Caco-2 (cell line): ENCODE results near the gene TSR2. TPM values are rescaled to one million over a fixed set of nuclear protein-coding genes. Genes with fewer than 3 reads are reported as not detected.

Source experiments
- BruUV-seq: library from RNA; stranded (reverse); fragments of 400-500 nt; replicated peaks from 2 replicates; lab custom pipeline; 2021; lab: Mats Ljungman, UMichigan
- CTCF ChIA-PET: fragments of 300-600 bp; sonication (Branson Sonifier 250); formaldehyde crosslinking; loops from one replicate; lab custom pipeline; 2022; ENCODE audit warnings: antibody characterized with exemption; lab: Charles Lee
- POLR2A ChIA-PET: fragments of 300-600 bp; sonication (Branson Sonifier 250); formaldehyde crosslinking; loops from one replicate; lab custom pipeline; 2022; ENCODE audit warnings: antibody characterized with exemption; lab: Charles Lee
- DNase-seq, 2 experiments: peaks; one replicate each; pipeline versions ENCODE4 v3.0.0 to v3.0.0-alpha.2; 2020 to 2022
- H3K27me3 ChIP-seq: replicated peaks from 2 replicates; pipeline ENCODE4 v1.6.0; 2011; ENCODE audit warnings: low read length; ENCODE audit not compliant: control insufficient read depth, insufficient read depth
- H3K36me3 ChIP-seq: 2 replicates; pipeline ENCODE4 v1.5.1; 2011; ENCODE audit warnings: low read length; ENCODE audit not compliant: control insufficient read depth, insufficient read depth
- H3K4me1 ChIP-seq: fragments of 250-450 bp; sonication (Bioruptor Pico); 2 replicates; pipeline ENCODE4 v1.5.1; 2020; ENCODE audit warnings: mild to moderate bottlenecking
- H3K4me3 ChIP-seq: 2 replicates; pipeline ENCODE4 v1.5.1; 2011; ENCODE audit warnings: low read depth, mild to moderate bottlenecking, control low read depth, low read length
- H3K9me3 ChIP-seq: fragments of 250-450 bp; sonication (Bioruptor Pico); 2 replicates; pipeline ENCODE4 v1.5.1; 2020; ENCODE audit warnings: mild to moderate bottlenecking, moderate library complexity
- H3K27ac Mint-ChIP-seq: one replicate; pipeline ENCODE4 v1.8.0; 2022; ENCODE audit warnings: mixed read lengths; ENCODE audit not compliant: unreplicated experiment
- H3K27me3 Mint-ChIP-seq: one replicate; pipeline ENCODE4 v1.8.0; 2022; ENCODE audit warnings: mixed read lengths; ENCODE audit not compliant: insufficient read depth, unreplicated experiment
- H3K36me3 Mint-ChIP-seq: one replicate; pipeline ENCODE4 v1.8.0; 2022; ENCODE audit warnings: mild to moderate bottlenecking, mixed read lengths; ENCODE audit not compliant: insufficient read depth, unreplicated experiment
- H3K4me1 Mint-ChIP-seq: one replicate; pipeline ENCODE4 v1.8.0; 2022; ENCODE audit warnings: low read depth, mixed read lengths; ENCODE audit not compliant: unreplicated experiment
- H3K4me3 Mint-ChIP-seq: one replicate; pipeline ENCODE4 v1.8.0; 2022; ENCODE audit warnings: mild to moderate bottlenecking, moderate library complexity, mixed read lengths; ENCODE audit not compliant: unreplicated experiment
- H3K9me3 Mint-ChIP-seq: one replicate; pipeline ENCODE4 v1.8.0; 2022; ENCODE audit warnings: mixed read lengths; ENCODE audit not compliant: unreplicated experiment
- intact Hi-C: fragments of 100-400 bp; cut with micrococcal nuclease; formaldehyde crosslinking; loops from one replicate; pipeline ENCODE4 v1.10.0; 2022; ENCODE audit not compliant: unreplicated experiment
- total RNA-seq: library from RNA; stranded (reverse); gene quantifications from 2 replicates; pipeline ENCODE4 v1.2.3, GENCODE V29; 2022
- TF ChIP-seq, protein P1 (sequence below), 2 experiments: fragments of 200-600 bp in 1 of 2; IDR thresholded peaks; 1 replicate in 1 of 2; 2 replicates in 1 of 2; pipeline versions ENCODE4 v1.5.1 to v1.8.0; 2011 to 2022; ENCODE audit warnings: antibody characterized with exemption in 1 of 2, control low read depth in 1 of 2, inconsistent platforms in 1 of 2, low read depth in 1 of 2, low read length in 1 of 2, mild to moderate bottlenecking in 1 of 2, moderate library complexity in 1 of 2; ENCODE audit not compliant: insufficient read depth in 1 of 2, severe bottlenecking in 1 of 2, unreplicated experiment in 1 of 2

Gene TSR2
- total RNA-seq, 1 experiment from 2014 or later, result 45.7 TPM

DNA sequence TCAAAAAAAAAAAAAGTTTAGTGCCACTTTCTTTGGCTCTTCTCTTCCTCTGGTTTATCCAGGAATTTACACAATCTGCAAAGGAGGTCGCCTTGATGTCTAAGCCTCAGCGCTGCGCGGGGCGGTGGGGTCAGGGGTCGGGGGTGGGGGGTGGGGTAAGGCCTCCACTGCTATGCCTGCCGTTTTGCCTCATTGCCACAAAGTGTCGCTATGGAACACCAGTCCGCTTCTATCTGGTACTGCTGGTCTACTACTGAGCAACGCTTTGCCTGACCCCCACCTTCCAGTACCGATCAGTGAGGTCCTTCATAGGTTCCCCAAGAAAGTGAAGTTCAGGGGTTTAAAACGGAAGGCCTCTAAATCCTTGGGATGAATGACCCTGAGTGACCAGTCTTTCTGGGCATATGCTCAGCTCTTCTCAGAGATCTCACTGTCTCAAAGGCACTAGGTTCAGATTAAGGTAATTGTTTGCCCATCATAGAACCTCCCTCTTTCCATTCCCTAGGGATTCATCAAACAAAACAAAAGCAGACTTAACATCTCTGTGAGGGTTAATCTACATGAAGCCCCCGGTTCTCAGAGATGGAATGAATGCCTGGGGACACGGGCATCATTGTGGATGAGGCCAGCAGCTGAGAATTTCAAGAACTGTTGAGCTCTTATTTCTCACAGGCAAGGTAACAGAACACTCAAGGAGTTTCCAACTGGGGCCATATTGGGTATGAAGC lies 16.9 kb upstream of the TSR2 start:
- CTCF ChIA-PET, result no interaction called here
- Histone ChIP-seq H3K4me3 (no peak overlapping the region), H3K27me3 (no peaks in the 10 kb centered on the region), H3K9me3 (no peaks in the 10 kb centered on the region), H3K36me3 (no peaks in the 10 kb centered on the region), H3K4me1 (no peaks in the 10 kb centered on the region)
- intact Hi-C loops, result no loop called here
- Mint-ChIP-seq H3K9me3 (no peaks in the 10 kb centered on the region), H3K4me3 (no peak overlapping the region), H3K36me3 (no peaks in the 10 kb centered on the region), H3K27me3 (peaks cover 3% of the 10 kb centered on the region), H3K4me1 (no peaks in the 10 kb centered on the region), H3K27ac (no peak overlapping the region)
- no peak for DNase-seq
- no TSS peak for BruUV-seq
- TF ChIP-seq, protein P1, sequence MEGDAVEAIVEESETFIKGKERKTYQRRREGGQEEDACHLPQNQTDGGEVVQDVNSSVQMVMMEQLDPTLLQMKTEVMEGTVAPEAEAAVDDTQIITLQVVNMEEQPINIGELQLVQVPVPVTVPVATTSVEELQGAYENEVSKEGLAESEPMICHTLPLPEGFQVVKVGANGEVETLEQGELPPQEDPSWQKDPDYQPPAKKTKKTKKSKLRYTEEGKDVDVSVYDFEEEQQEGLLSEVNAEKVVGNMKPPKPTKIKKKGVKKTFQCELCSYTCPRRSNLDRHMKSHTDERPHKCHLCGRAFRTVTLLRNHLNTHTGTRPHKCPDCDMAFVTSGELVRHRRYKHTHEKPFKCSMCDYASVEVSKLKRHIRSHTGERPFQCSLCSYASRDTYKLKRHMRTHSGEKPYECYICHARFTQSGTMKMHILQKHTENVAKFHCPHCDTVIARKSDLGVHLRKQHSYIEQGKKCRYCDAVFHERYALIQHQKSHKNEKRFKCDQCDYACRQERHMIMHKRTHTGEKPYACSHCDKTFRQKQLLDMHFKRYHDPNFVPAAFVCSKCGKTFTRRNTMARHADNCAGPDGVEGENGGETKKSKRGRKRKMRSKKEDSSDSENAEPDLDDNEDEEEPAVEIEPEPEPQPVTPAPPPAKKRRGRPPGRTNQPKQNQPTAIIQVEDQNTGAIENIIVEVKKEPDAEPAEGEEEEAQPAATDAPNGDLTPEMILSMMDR (IDR thresholded peaks at IDR 0.05; ENCODE audit: insufficient read depth in 1 of 2, low read depth in 1 of 2, low read length in 1 of 2, severe bottlenecking in 1 of 2, unreplicated experiment in 1 of 2), result no peak
- POLR2A ChIA-PET, result no interaction called here

DNA sequence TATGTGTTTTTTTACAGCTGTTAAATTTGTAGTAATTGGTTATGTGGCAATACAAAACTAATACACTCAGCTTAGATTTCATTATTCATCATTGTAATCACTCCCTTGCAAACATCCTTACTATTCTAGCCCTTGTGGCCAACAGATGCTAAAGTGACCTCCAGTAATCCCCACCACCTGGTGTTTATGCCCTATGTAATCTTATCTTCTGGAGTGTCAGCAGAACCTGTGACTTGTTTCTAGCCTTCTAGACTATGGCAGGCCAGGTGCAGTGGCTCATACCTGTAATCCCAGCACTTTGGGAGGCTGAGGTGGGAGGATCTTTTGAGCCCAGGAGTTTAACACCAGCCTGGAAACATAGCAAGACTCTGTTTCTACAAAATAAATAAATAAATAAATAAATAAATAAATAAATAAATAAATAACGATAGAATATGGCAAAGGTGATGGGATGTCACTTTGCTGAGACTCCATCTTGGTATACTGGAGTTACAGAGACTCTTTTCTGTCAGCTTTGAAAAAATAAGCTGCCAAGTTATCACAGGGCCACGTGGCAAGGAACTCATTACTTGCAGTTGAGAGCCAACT lies 12.3 kb upstream of the TSR2 start:
- CTCF ChIA-PET, result no interaction called here
- no TSS peak for BruUV-seq
- no peaks in the 10 kb centered on the region for H3K4me1 ChIP-seq
- no peaks in the 10 kb centered on the region for H3K9me3 ChIP-seq
- no peaks in the 10 kb centered on the region for H3K27me3 ChIP-seq
- no peak for DNase-seq
- no peak overlapping the region for H3K4me3 ChIP-seq
- Mint-ChIP-seq H3K4me1 (no peaks in the 10 kb centered on the region), H3K27ac (no peak overlapping the region), H3K27me3 (peaks cover 8% of the 10 kb centered on the region), H3K4me3 (no peak overlapping the region), H3K9me3 (peaks cover 10% of the 10 kb centered on the region), H3K36me3 (no peaks in the 10 kb centered on the region)
- no peaks in the 10 kb centered on the region for H3K36me3 ChIP-seq
- TF ChIP-seq, protein P1 (IDR thresholded peaks at IDR 0.05; ENCODE audit: insufficient read depth in 1 of 2, low read depth in 1 of 2, low read length in 1 of 2, severe bottlenecking in 1 of 2, unreplicated experiment in 1 of 2), result no peak
- intact Hi-C loops, result no loop called here
- POLR2A ChIA-PET, result no interaction called here

DNA sequence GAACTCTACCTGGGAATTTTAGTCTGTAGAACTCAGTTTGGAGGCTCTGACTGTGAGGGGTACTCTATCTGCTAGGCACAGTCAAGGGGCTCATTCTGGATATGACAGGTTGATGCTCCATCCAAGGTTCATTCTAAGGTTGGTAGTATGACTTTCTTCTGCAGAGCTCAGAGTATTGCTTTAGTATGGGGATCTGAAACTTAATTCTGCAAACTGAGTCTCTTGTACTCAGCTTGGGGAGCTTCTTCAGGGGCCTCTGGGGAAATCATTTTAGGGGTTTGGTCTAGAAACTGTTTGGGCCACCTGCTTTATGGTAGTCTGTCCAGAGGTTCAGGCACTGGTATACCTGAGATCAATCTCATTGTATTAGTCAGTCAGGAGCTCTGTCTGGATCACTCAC lies 9.7 kb upstream of the TSR2 start:
- no peaks in the 10 kb centered on the region for H3K36me3 ChIP-seq
- H3K9me3 ChIP-seq, result no peaks in the 10 kb centered on the region
- Mint-ChIP-seq H3K9me3 (peaks cover 10% of the 10 kb centered on the region), H3K4me3 (no peak overlapping the region), H3K27me3 (peaks cover 8% of the 10 kb centered on the region), H3K4me1 (no peaks in the 10 kb centered on the region), H3K27ac (no peak overlapping the region), H3K36me3 (no peaks in the 10 kb centered on the region)
- intact Hi-C loops, result no loop called here
- BruUV-seq, result no TSS peak
- H3K27me3 ChIP-seq, result no peaks in the 10 kb centered on the region
- ChIA-PET CTCF (no interaction called here), POLR2A (no interaction called here)
- no peak overlapping the region for H3K4me3 ChIP-seq
- no peaks in the 10 kb centered on the region for H3K4me1 ChIP-seq
- DNase-seq, result no peak
- TF ChIP-seq, protein P1 (IDR thresholded peaks at IDR 0.05; ENCODE audit: insufficient read depth in 1 of 2, low read depth in 1 of 2, low read length in 1 of 2, severe bottlenecking in 1 of 2, unreplicated experiment in 1 of 2), result no peak
